CD14-positive monocyte (primary cell): ENCODE data around the gene WFS1. TPM values are rescaled to one million over a fixed set of nuclear protein-coding genes. Genes with fewer than 3 reads are reported as not detected.

ENCODE experiments used
- DNase-seq, 3 donors: peaks; one replicate each; pipeline ENCODE4 v3.0.0-alpha.2; 2011 to 2022
- H2AFZ ChIP-seq: 2 replicates; pipeline ENCODE4 v1.6.0; 2012; ENCODE audit warnings: mild to moderate bottlenecking, low read depth, low read length, inconsistent platforms; ENCODE audit not compliant: insufficient read depth, poor library complexity, severe bottlenecking
- H3K27ac ChIP-seq, 2 donors: 1 replicate in 1 of 2; 2 replicates in 1 of 2; pipeline ENCODE4 v1.5.1; 2012 to 2013; ENCODE audit warnings: low read length in 2 of 2, control low read depth in 1 of 2, inconsistent platforms in 1 of 2, low read depth in 1 of 2, mild to moderate bottlenecking in 1 of 2
- H3K27me3 ChIP-seq, 2 donors: one replicate each; pipeline versions ENCODE4 v1.6.0 to v1.6.1; 2011 to 2013; ENCODE audit warnings: low read length in 2 of 2; ENCODE audit not compliant: control insufficient read depth in 2 of 2, insufficient read depth in 2 of 2
- H3K36me3 ChIP-seq, 2 donors: replicated peaks in 1 of 2; 1 replicate in 1 of 2; 2 replicates in 1 of 2; pipeline versions ENCODE4 v1.5.1 to v1.6.1; 2012 to 2013; ENCODE audit warnings: low read length in 2 of 2, control low read depth in 1 of 2, inconsistent platforms in 1 of 2, mild to moderate bottlenecking in 1 of 2; ENCODE audit not compliant: insufficient read depth in 2 of 2, control insufficient read depth in 1 of 2
- H3K4me1 ChIP-seq, 2 donors: 1 replicate in 1 of 2; 2 replicates in 1 of 2; pipeline versions ENCODE4 v1.5.1 to v1.6.1; 2012 to 2013; ENCODE audit warnings: low read length in 2 of 2, control low read depth in 1 of 2, inconsistent platforms in 1 of 2, mild to moderate bottlenecking in 1 of 2, moderate library complexity in 1 of 2; ENCODE audit not compliant: insufficient read depth in 2 of 2, control insufficient read depth in 1 of 2
- H3K4me2 ChIP-seq: replicated peaks from 2 replicates; pipeline ENCODE3; 2012; ENCODE audit warnings: low read length, moderate library complexity, mild to moderate bottlenecking; ENCODE audit not compliant: poor library complexity, severe bottlenecking; ENCODE audit errors: extremely low read depth
- H3K4me3 ChIP-seq, 3 experiments: fragments of 200-600 bp in 1 of 3; sonication (generic) in 1 of 3; replicated peaks in 1 of 3; 1 replicate in 2 of 3; 2 replicates in 1 of 3; pipeline ENCODE4 v1.5.1; 2011 to 2013; ENCODE audit warnings: low read length in 3 of 3, mild to moderate bottlenecking in 3 of 3, control low read depth in 2 of 3, low read depth in 2 of 3, inconsistent platforms in 1 of 3, moderate library complexity in 1 of 3
- H3K79me2 ChIP-seq: 2 replicates; pipeline ENCODE4 v1.6.0; 2012; ENCODE audit warnings: mild to moderate bottlenecking, control low read depth, inconsistent platforms, low read length, moderate library complexity; ENCODE audit not compliant: insufficient read depth
- H3K9ac ChIP-seq: 2 replicates; pipeline ENCODE4 v1.6.0; 2017; ENCODE audit warnings: low read length, mild to moderate bottlenecking; ENCODE audit not compliant: insufficient read depth, poor library complexity, severe bottlenecking
- H3K9me3 ChIP-seq, 2 donors: replicated peaks in 1 of 2; 1 replicate in 1 of 2; 2 replicates in 1 of 2; pipeline versions ENCODE4 v1.5.1 to v1.6.1; 2012 to 2013; ENCODE audit warnings: low read length in 2 of 2, control low read depth in 1 of 2; ENCODE audit not compliant: control insufficient read depth in 1 of 2, insufficient read depth in 1 of 2
- H4K20me1 ChIP-seq: 2 replicates; pipeline ENCODE4 v1.6.0; 2012; ENCODE audit warnings: mild to moderate bottlenecking, low read length, control low read depth, moderate library complexity; ENCODE audit not compliant: insufficient read depth
- H3K27ac Mint-ChIP-seq, 7 donors: one replicate each; pipeline ENCODE4 v1.8.0; 2020; ENCODE audit warnings: mild to moderate bottlenecking in 7 of 7, mixed read lengths in 7 of 7, moderate library complexity in 6 of 7, inconsistent platforms in 2 of 7
- H3K27me3 Mint-ChIP-seq, 3 donors: one replicate each; pipeline ENCODE4 v1.8.0; 2021 to 2022; ENCODE audit warnings: low read depth in 3 of 3, mild to moderate bottlenecking in 3 of 3, mixed read lengths in 3 of 3, moderate library complexity in 3 of 3, inconsistent platforms in 1 of 3
- H3K36me3 Mint-ChIP-seq, 2 donors: one replicate each; pipeline ENCODE4 v1.8.0; 2020; ENCODE audit warnings: mixed read lengths in 2 of 2, inconsistent platforms in 1 of 2, mild to moderate bottlenecking in 1 of 2
- H3K4me1 Mint-ChIP-seq: one replicate; pipeline ENCODE4 v1.8.0; 2020; ENCODE audit warnings: mild to moderate bottlenecking, mixed read lengths
- H3K4me3 Mint-ChIP-seq, 2 donors: one replicate each; pipeline ENCODE4 v1.8.0; 2020; ENCODE audit warnings: mild to moderate bottlenecking in 2 of 2, mixed read lengths in 2 of 2, moderate library complexity in 1 of 2
- H3K9me3 Mint-ChIP-seq, 7 donors: one replicate each; pipeline ENCODE4 v1.8.0; 2020 to 2022; ENCODE audit warnings: mixed read lengths in 7 of 7, mild to moderate bottlenecking in 6 of 7, moderate library complexity in 6 of 7, inconsistent platforms in 2 of 7
- WGBS: methylation state at CpG from one replicate; pipeline ENCODE4 v1.1.5; 2013; ENCODE audit warnings: missing lambda C conversion rate; ENCODE audit not compliant: insufficient coverage; 5-methylcytosine and 5-hydroxymethylcytosine counted together
- intact Hi-C, 2 donors: fragments of 100-400 bp; cut with micrococcal nuclease; formaldehyde crosslinking; loops; one replicate each; pipeline versions ENCODE4 v1.15.0 to v1.15.1; 2023
- polyA plus RNA-seq, 3 donors: library from polyadenylated mRNA; depleted of rRNA in 1 of 3; unstranded in 2 of 3; stranded (reverse) in 1 of 3; fragments of 300-500 nt in 2 of 3; fragments of >200 nt in 1 of 3; fragmentation: Illumina TruSeq in 2 of 3; gene quantifications; 1 replicate in 2 of 3; 2 replicates in 1 of 3; pipeline ENCODE4 v1.2.3, GENCODE V29; 2012 to 2021
- TF ChIP-seq, protein P1 (sequence below): fragments of 200-600 bp; IDR thresholded peaks from one replicate; pipeline ENCODE4 v1.8.0; 2022; ENCODE audit warnings: antibody characterized with exemption, mild to moderate bottlenecking

The WFS1 gene
- polyA plus RNA-seq, 3 donors: 0.39 to 1.8 (median 0.93) TPM

DNA sequence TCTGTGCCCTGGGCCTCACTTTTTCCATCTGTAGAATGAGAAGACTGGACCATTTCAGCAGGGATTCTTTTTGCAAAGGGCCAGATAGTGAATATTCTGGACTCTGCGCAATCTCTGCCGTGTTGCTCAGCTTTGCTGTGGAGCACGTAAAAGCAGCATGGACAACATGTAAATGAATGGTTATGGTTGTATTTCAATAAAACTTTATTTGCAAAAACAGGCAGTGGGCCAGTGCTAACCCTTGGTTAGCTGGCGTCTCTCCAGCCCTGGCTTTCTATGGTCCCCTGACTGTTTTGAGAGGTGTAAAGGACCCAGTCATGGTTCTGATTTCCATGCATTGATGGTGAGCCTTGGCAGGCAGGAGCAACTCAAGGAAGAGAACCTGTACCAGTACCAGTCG, 18.7 kb downstream of the WFS1 start:
- no peaks in the 10 kb centered on the region for H3K36me3 ChIP-seq
- no peak overlapping the region for H3K4me3 ChIP-seq
- H3K9me3 ChIP-seq: no peaks in the 10 kb centered on the region
- H3K27me3 Mint-ChIP-seq: peaks cover 5 to 12% (median 12%) of the 10 kb centered on the region in 3 donors
- peak overlapping the region in 1 of 7 donors; percentile 87 for H3K27ac Mint-ChIP-seq
- H2AFZ ChIP-seq: no peak overlapping the region
- no peaks in the 10 kb centered on the region for H3K4me1 Mint-ChIP-seq
- no peaks in the 10 kb centered on the region for H3K4me1 ChIP-seq
- 100% methylated on average over 5 of the region's 5 CpGs for WGBS
- no peak overlapping the region for H3K27ac ChIP-seq
- H3K9ac ChIP-seq: no peak overlapping the region
- no peak overlapping the region for H3K4me3 Mint-ChIP-seq
- no peak overlapping the region for H3K4me2 ChIP-seq
- no peaks in the 10 kb centered on the region for H3K9me3 Mint-ChIP-seq
- H3K27me3 ChIP-seq: no peaks in the 10 kb centered on the region
- H3K36me3 Mint-ChIP-seq: no peaks in the 10 kb centered on the region
- intact Hi-C loops: no loop called here
- no peaks in the 10 kb centered on the region for H3K79me2 ChIP-seq
- TF ChIP-seq, protein P1, sequence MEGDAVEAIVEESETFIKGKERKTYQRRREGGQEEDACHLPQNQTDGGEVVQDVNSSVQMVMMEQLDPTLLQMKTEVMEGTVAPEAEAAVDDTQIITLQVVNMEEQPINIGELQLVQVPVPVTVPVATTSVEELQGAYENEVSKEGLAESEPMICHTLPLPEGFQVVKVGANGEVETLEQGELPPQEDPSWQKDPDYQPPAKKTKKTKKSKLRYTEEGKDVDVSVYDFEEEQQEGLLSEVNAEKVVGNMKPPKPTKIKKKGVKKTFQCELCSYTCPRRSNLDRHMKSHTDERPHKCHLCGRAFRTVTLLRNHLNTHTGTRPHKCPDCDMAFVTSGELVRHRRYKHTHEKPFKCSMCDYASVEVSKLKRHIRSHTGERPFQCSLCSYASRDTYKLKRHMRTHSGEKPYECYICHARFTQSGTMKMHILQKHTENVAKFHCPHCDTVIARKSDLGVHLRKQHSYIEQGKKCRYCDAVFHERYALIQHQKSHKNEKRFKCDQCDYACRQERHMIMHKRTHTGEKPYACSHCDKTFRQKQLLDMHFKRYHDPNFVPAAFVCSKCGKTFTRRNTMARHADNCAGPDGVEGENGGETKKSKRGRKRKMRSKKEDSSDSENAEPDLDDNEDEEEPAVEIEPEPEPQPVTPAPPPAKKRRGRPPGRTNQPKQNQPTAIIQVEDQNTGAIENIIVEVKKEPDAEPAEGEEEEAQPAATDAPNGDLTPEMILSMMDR: no peak
- no peaks in the 10 kb centered on the region for H4K20me1 ChIP-seq
- no peak for DNase-seq

- no peaks in the 10 kb centered on the region for H3K79me2 ChIP-seq
- Mint-ChIP-seq H3K4me3 (peak overlapping the region in 1 of 2 donors; percentile 58), H3K27me3 (peaks cover 4 to 12% (median 11%) of the 10 kb centered on the region in 3 donors), H3K27ac (peak overlapping the region in 1 of 7 donors; percentile 87), H3K9me3 (no peaks in the 10 kb centered on the region), H3K4me1 (no peaks in the 10 kb centered on the region), H3K36me3 (no peaks in the 10 kb centered on the region)
- H3K9ac ChIP-seq: no peak overlapping the region
- WGBS: 94% methylated on average over 8 of the region's 15 CpGs
- H3K4me1 ChIP-seq: no peaks in the 10 kb centered on the region
- H3K36me3 ChIP-seq: no peaks in the 10 kb centered on the region
- no peaks in the 10 kb centered on the region for H4K20me1 ChIP-seq
- H3K9me3 ChIP-seq: no peaks in the 10 kb centered on the region
- no peaks in the 10 kb centered on the region for H3K27me3 ChIP-seq
- H3K4me2 ChIP-seq: no peak overlapping the region
- no peak overlapping the region for H2AFZ ChIP-seq
- TF ChIP-seq, protein P1: no peak
- no peak overlapping the region for H3K4me3 ChIP-seq
- intact Hi-C loops: no loop called here
- no peak for DNase-seq
- H3K27ac ChIP-seq: no peak overlapping the region
Measured at GRCh38 chr4:6288871-6289270, 19.2 kb downstream of the WFS1 start.
